Urothelium cell line (cell line): ENCODE results near the gene DNAH6.
"Not testable (repeated sequence)": the region's sequence is repeated elsewhere in the genome, so short reads cannot be mapped to it uniquely, and the experiment has no call there.

Source experiments
- DNase-seq: peaks from one replicate; pipeline ENCODE4 v3.0.0; 2011; ENCODE audit warnings: low spot score, mixed read lengths
- FAIRE-seq: peaks from 2 replicates; lab custom pipeline; 2011; peaks lifted over from hg19 to GRCh38; lab: Jason Lieb, UNC

DNAH6 gene

GRCh38 chr2:84496386-84496785, 19.9 kb upstream of the DNAH6 start:
- DNase-seq = no peak
- FAIRE-seq = no peak

GRCh38 chr2:84497285-84497684, 19.0 kb upstream of the DNAH6 start:
- FAIRE-seq (no peak), DNase-seq (no peak)

DNA sequence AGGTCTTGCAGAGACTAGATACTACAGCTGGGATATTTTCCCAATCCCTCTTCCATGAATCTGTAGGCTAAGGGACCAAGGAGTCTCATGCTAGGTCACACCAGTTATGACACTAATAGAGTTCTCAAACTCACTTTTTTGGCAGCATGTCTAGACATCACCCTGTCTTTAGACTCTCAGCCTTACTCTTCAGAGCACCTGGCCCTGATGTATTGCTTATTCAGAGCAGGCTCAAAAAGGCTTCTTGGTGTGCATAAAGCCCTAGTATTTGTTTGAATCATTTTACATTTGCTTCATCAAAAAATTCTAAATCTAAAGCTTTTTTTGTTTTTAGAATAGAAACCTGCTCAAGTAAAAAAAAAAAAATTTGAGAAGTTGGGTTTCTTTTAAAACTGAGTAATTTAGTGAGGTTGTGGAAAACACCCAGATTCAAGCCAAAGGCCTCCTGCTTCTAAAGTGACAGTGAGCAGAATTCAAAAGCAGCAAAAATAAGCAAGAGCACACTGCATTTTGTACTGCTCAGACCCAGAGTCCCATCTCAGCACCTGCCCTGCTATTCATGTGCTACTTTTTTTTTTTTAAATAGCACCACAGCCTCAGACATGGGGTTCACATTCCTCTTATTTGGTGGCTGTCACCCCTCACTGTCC, 18.0 kb upstream of the DNAH6 start:
- DNase-seq (no peak), FAIRE-seq (no peak)

DNA sequence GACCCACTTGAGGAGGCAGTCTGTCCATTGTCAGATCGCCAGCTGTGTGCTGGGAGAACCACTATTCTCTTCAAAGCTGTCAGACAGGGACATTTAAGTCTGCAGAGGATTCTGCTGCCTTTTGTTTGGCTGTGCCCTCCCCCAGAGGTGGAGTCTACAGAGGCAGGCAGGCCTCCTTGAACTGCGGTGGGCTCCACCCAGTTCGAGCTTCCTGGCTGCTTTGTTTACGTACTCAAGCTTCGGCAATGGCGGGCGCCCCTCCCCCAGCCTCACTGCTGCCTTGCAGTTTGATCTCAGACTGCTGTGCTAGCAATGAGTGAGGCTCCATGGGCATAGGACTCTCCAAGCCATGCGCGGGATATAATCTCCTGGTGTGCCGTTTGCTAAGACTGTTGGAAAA, 5.3 kb upstream of the DNAH6 start:
- not testable (repeated sequence) for DNase-seq, FAIRE-seq

DNA sequence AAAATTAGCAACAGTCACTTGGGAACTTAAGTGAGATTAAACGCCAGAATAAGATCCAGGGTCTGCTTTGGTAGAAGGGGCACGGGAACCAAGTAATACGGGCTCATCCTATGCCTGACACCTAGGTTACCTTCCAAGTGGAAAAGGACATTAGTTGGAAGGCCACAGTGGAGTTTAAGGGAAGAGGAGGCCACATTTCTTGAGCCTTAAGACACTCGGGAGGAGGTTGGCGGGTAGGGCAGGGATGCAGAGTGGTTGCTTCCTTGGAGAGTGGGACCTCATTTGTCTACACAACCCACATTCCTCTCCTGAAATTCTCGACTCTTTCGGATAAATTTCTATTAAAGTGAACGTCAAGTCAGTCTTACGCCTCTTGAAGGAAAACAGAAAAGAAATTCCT, 510 bp upstream of the DNAH6 start:
- FAIRE-seq = no peak
- no peak for DNase-seq

GRCh38 chr2:84519332-84519957, 3.1 kb downstream of the DNAH6 start:
- DNase-seq (no peak), FAIRE-seq (no peak)

DNA sequence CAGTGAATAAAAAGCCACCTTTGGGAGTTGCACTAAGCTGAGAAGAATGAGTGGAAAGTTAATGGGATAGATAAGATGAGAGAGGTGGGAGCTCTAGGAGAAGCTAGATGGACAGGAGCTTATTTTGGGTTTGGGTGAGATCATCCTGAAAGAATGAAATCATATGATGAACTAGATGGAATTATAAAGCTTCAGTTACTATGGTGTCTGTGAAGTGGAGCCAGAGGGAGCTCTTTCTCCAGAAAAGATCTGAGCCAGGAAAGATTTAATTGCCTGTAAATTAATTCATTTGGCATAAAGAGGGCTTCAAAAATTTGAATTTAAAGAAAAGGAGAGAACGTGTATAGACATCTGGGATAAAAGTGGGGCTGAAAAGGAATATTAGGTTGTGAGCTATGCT, 10.3 kb downstream of the DNAH6 start:
- no peak for DNase-seq
- no peak for FAIRE-seq

- FAIRE-seq (no peak), DNase-seq (no peak)
Measured at GRCh38 chr2:84527137-84528129, 11.1 kb downstream of the DNAH6 start.

DNA sequence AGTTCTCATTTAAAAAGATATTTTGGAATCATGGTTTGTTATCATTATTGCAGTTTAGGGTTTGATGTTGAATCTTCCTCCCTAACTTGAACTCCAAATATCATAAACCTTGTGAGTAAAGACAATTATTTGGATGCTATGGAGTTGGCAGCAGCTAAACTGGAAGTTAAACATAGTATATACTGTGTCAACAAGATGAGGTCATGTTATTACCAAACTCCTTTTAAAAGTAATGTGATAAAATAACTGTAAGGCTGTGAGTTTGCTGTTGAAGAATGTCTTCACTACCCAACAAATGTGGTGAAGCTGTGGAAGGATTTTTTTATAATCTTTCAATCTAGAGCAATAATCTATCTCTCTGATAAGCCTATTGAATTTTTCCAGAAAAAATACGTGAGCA, 16.0 kb downstream of the DNAH6 start:
- FAIRE-seq = no peak
- no peak for DNase-seq

- FAIRE-seq (no peak), DNase-seq (no peak)
Measured at GRCh38 chr2:84534225-84534624, 17.9 kb downstream of the DNAH6 start.

- FAIRE-seq = no peak
- no peak for DNase-seq
Measured at GRCh38 chr2:84537251-84537650, 21.0 kb downstream of the DNAH6 start.

DNA sequence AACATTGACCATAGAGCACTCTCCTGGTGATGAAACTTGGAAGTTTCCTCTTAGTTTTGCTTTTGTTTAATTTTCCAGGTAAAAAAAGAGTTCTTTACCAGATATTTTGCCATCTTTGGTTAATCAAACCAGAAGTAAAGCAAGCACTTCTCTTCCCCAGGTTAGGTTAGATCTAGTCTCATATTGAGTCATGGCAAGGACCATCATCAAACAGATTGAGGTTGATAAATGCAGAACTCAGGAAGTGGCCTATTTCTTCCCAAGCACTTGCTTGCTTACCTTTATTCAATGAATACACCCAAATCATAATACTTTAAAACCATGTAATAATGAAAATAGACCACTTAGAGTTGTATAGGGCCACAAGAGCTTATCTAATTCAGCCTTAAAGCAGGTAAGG, 23.4 kb downstream of the DNAH6 start:
- no peak for FAIRE-seq
- DNase-seq = no peak

DNA sequence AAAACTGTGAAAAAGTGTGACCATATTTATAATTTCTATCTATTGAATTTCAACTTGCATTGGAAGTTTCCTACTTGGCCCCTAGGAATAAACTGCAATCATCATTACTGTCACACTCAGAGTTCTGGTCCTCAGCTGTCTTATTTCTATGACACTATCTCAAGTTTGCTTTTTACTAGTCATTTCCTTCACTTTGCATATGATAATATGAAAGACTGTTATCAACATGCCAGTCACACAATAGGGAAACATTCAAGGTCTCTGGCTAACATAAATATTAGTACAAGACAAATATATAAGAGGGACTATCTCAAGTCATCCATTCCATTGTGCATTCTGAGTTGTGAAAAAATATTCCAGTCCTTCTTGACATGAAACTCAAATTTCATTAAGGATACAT, 28.7 kb downstream of the DNAH6 start:
- no peak for DNase-seq
- no peak for FAIRE-seq

DNA sequence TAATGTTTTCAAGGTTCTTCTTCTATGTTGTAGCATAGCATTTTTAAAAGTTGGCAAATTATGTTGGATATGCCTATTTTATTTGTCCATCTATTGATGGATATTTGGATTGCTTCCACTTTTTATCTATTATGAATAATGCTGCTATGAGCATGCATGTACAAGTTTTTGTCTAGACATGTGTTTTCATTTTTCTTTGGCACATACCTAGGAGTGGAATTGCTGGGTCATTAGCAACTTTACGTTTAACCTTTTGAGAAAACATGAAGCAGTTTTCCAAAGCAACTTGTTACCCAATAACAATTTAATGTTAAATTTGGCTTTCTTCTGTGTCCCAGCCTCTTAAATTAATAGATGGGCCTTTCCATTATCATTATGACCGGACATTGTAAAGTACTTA, 30.3 kb downstream of the DNAH6 start:
- DNase-seq = no peak
- no peak for FAIRE-seq

DNA sequence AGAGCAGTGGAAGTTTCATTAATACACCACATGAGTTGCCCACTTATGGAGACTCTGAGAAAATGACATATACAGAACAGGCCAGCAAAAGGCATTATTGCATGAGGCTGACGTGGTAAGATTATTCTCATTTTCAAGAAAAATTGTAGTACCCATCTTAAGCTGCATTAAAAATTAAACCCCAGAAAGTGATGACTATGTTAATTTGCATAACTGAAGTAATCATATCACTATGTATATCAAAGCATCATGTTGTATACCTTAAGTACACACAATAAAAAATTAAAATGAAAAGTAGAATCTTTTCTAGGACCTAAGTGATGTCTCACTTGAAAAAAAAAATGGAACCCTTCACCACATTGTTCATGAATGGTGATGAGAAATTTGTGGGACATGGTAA, 32.0 kb downstream of the DNAH6 start:
- DNase-seq (no peak), FAIRE-seq (no peak)

DNA sequence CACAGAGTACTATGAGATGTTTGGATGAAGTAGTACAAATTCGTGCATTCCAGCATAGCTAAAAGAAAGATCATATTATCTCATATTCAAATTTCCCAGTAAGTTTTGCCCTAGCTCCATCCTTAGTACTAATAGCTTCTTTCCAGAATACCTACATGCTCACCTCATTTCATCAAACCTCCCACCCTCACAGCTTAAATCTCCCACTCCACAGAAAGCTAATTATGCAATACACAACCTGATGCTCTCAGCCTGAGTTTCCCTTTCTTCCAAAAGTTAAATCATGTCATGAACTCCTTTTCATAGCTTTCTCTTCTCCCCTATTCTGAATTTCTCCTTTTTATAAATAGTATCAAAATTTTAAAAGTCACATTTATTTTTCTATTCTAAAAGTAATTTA, 34.6 kb downstream of the DNAH6 start:
- no peak for FAIRE-seq

GRCh38 chr2:84551526-84551925, 35.2 kb downstream of the DNAH6 start:
- not testable (repeated sequence) for FAIRE-seq, DNase-seq

More for the DNA sequence above, 34.6 kb downstream of the DNAH6 start:
- no peak for DNase-seq

DNA sequence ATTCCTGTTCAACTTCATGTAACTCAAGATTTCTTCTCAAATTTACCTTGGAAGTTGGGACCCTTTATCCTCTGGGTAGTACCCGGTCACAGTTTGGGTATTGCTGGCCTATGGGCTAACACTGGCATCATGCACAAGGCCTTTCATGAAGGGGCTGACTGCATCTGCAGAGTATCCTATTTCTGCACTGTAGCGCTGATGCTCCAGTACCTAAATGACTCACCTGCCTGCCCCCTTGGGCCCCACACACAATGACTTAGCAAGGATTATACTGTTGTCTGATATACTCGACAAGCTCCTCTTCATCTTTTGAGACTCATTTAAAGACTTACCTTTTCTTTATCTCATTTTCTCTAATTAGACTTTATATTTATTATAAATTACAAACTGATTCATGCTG, 39.9 kb downstream of the DNAH6 start:
- FAIRE-seq (no peak), DNase-seq (peak; percentile 23)

DNA sequence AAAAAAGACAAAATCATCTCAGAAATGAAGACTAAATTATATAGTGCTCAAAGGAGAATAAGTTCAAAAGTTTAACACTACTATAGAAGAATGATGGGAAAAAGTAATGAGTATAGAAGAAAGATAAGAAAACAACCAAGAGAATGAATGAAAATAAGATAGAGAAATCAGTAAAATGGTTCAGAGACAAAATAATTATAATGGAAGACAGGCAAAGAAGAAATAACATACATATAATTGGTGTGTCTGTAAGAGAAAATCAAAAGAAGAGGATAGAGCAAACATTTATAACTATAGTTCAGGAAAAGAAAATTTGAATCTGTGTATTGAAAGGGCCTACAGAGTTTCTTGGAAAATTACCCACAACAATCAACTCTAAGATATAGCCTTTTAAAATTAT, 43.5 kb downstream of the DNAH6 start:
- no peak for FAIRE-seq
- DNase-seq = no peak

DNA sequence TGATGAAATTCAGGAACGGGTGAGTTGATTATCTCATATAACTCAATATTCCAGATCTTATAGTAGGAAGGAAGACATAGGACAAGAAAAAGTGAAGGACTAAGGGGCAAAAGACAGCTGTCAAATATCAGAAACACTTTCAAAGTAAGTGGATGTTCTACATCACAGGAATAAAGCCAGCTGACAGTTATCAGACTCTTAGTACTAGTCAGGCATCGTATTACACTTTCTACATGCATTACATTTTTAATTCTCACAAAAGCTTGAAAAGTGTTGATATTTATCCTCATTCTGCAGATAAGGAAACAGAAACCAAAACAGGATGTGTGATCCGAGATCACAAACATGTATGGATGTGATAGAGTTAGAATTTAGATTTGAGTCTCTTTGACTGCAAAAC, 63.4 kb downstream of the DNAH6 start:
- no peak for FAIRE-seq
- DNase-seq = no peak

DNA sequence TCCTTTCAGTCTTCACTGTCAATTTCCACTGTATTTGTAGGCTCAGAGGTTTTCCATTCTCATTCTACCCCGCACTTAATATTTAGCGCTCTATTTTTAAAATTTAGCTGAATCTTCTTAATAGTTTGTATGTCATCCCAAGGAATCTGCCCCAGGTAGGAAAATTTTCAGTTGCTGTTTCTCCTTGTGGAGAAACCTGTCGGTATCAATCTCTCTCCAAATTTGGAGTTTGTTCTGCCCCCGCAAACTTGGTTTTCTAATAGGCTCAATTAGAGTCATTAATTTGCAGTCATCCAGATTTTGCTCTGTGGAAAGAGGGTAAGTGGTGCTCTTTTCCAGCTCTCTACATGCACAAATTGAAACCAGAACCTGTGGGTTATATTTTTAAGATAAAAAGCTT, 87.6 kb downstream of the DNAH6 start:
- DNase-seq (no peak), FAIRE-seq (no peak)

DNA sequence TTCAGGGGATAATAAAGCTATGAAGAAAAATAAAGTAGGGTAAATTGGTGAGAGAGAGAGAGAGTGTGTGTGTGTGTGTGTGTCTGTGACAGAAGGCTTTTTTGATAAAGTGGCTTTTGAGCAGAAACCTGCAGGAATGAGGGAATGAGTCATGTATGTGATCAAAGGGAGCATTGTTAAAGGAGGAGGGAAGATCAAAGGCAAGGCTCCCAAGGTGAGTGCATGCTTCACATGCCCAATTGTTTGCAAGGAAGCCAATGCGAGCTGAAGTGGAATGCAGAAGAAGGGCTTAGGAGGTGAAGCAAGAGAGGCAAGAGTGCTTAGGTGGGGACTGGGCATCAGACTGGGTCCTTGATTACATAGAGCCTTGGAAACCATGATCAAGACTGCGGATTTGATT, 96.8 kb downstream of the DNAH6 start:
- DNase-seq (peak; percentile 74), FAIRE-seq (no peak)
